Progenitor cell of endocrine pancreas (in vitro differentiated cells): ENCODE results near the gene CMTM6. TPM values are rescaled to one million over a fixed set of nuclear protein-coding genes. Genes with fewer than 3 reads are reported as not detected.

Source experiments
- DNase-seq: peaks from one replicate; pipeline ENCODE4 v3.0.0; 2021; ENCODE audit warnings: low spot score; ENCODE audit not compliant: unreplicated experiment
- H3K27ac Mint-ChIP-seq: 2 replicates; pipeline ENCODE4 v1.8.0; 2021; ENCODE audit warnings: mild to moderate bottlenecking, moderate library complexity, mixed read lengths
- H3K27me3 Mint-ChIP-seq: 2 replicates; pipeline ENCODE4 v1.8.0; 2021; ENCODE audit warnings: mixed read lengths
- H3K36me3 Mint-ChIP-seq: 2 replicates; pipeline ENCODE4 v1.8.0; 2022; ENCODE audit warnings: mixed read lengths; ENCODE audit not compliant: insufficient read depth
- H3K4me1 Mint-ChIP-seq: 2 replicates; pipeline ENCODE4 v1.8.0; 2021; ENCODE audit warnings: low read depth, mixed read lengths
- H3K4me3 Mint-ChIP-seq: 2 replicates; pipeline ENCODE4 v1.8.0; 2021; ENCODE audit warnings: low read depth, mild to moderate bottlenecking, moderate library complexity, mixed read lengths
- H3K9me3 Mint-ChIP-seq: 2 replicates; pipeline ENCODE4 v1.8.0; 2021; ENCODE audit warnings: low read depth, mixed read lengths
- CTCF ChIP-seq: fragments of 200-600 bp; sonication (generic); IDR thresholded peaks from one replicate; pipeline ENCODE4 v1.5.0; 2021; ENCODE audit warnings: antibody characterized with exemption, mild to moderate bottlenecking; ENCODE audit not compliant: unreplicated experiment
- long read RNA-seq: library from polyadenylated mRNA; unstranded; transcript quantifications from one replicate; pipeline ENCODE4 v2.0.0, GENCODE V29; 2020
- total RNA-seq: library from RNA; stranded (reverse); gene quantifications from 2 replicates; pipeline ENCODE4 v1.2.1, GENCODE V29; 2021

The CMTM6 gene
- 50.6 and 52.7 TPM in 2 replicates for total RNA-seq
- long read RNA-seq, transcript CMTM6-201 (4 exons, 3,863 nt) = major isoform, 832 of 850 reads
- long read RNA-seq, partial matches to known transcripts = 3 of 850 reads
- long read RNA-seq, other reads (novel, unspliced or antisense) = 15 of 850 reads

GRCh38 chr3:32502118-32502945, at the start of gene CMTM6:
Gene CMTM6, minus strand, starts transcription at chr3:32502852. Its CDS starts 107 bp downstream, at chr3:32502745.
- no peak for TF ChIP-seq CTCF
- H3K36me3 Mint-ChIP-seq = peaks cover 1% of the 10 kb centered on the region
- H3K4me3 Mint-ChIP-seq = peak within 1 kb of the TSS; percentile 96
- peaks cover 23% of the 10 kb centered on the region for H3K4me1 Mint-ChIP-seq
- H3K27me3 Mint-ChIP-seq = no peaks in the 10 kb centered on the region
- peak within 1 kb of the TSS; percentile 96 for H3K27ac Mint-ChIP-seq
- H3K9me3 Mint-ChIP-seq = no peaks in the 10 kb centered on the region
- DNase-seq = peak; percentile 55

- Mint-ChIP-seq H3K9me3 (no peaks in the 10 kb centered on the region), H3K4me1 (peaks cover 12% of the 10 kb centered on the region), H3K36me3 (peaks cover 1% of the 10 kb centered on the region), H3K27me3 (no peaks in the 10 kb centered on the region), H3K27ac (no peak overlapping the region), H3K4me3 (no peak overlapping the region)
- no peak for TF ChIP-seq CTCF
- DNase-seq = no peak
Observed at GRCh38 chr3:32552013-32552412, 49.4 kb upstream of the CMTM6 start.

GRCh38 chr3:32551496-32551895, 48.8 kb upstream of the CMTM6 start:
- Mint-ChIP-seq H3K4me1 (peaks cover 9% of the 10 kb centered on the region), H3K4me3 (no peak overlapping the region), H3K36me3 (peaks cover 2% of the 10 kb centered on the region), H3K27me3 (no peaks in the 10 kb centered on the region), H3K9me3 (no peaks in the 10 kb centered on the region), H3K27ac (no peak overlapping the region)
- TF ChIP-seq CTCF = no peak
- DNase-seq = no peak

- no peak overlapping the region for H3K4me3 Mint-ChIP-seq
- DNase-seq = no peak
- peaks cover 6% of the 10 kb centered on the region for H3K4me1 Mint-ChIP-seq
- peaks cover 5% of the 10 kb centered on the region for H3K36me3 Mint-ChIP-seq
- no peaks in the 10 kb centered on the region for H3K27me3 Mint-ChIP-seq
- H3K9me3 Mint-ChIP-seq = no peaks in the 10 kb centered on the region
- TF ChIP-seq CTCF = no peak
- no peak overlapping the region for H3K27ac Mint-ChIP-seq
Observed at GRCh38 chr3:32551087-32551486, 48.4 kb upstream of the CMTM6 start.

- Mint-ChIP-seq H3K27me3 (no peaks in the 10 kb centered on the region), H3K36me3 (peaks cover 13% of the 10 kb centered on the region), H3K27ac (no peak overlapping the region), H3K4me3 (no peak overlapping the region), H3K9me3 (no peaks in the 10 kb centered on the region), H3K4me1 (no peaks in the 10 kb centered on the region)
- DNase-seq = no peak
- TF ChIP-seq CTCF = no peak
Observed at GRCh38 chr3:32545305-32545704, 42.7 kb upstream of the CMTM6 start.
